ENCODE results near the gene R3HDM2. TPM values are rescaled to one million over a fixed set of nuclear protein-coding genes. Genes with fewer than 3 reads are reported as not detected.
A peak's percentile ranks its signal among the peaks of the same experiment; 100 is the strongest.

The R3HDM2 gene
- total and polyA plus RNA-seq, 2 donors from 2014 or later, result 16.5 to 67.3 TPM

- H3K9me3 ChIP-seq (ENCODE audit: control insufficient read depth in 2 of 3, insufficient read depth in 1 of 3, low read length in 3 of 3), result no peaks in the 10 kb centered on the region
- H3K9ac ChIP-seq (ENCODE audit: low read length in 3 of 3), result no peak overlapping the region
- FAIRE-seq (no peak), DNase-seq (peak in 1 of 5 donors; percentile 46)
- intact Hi-C loops (cut with DNase I), result no loop called here
- no peak overlapping the region for H3K27ac ChIP-seq (ENCODE audit: low read depth in 2 of 2, low read length in 2 of 2)
- H3K4me3 ChIP-seq (ENCODE audit: low read length in 3 of 3), result no peak overlapping the region
- no peak for TF ChIP-seq CTCF (IDR thresholded peaks at IDR 0.05; ENCODE audit: borderline replicate concordance, extremely low read depth, insufficient read depth)
- peaks cover 0 to 12% (median 8%) of the 10 kb centered on the region in 3 donors for H3K4me1 ChIP-seq (ENCODE audit: control insufficient read depth in 2 of 3, insufficient read depth in 2 of 3, low read depth in 1 of 3, low read length in 3 of 3)
- peaks cover 0 to 2% (median 0%) of the 10 kb centered on the region in 3 donors for H3K36me3 ChIP-seq (ENCODE audit: control insufficient read depth in 2 of 3, insufficient read depth in 3 of 3, low read length in 3 of 3)
- peaks cover 24% of the 10 kb centered on the region for H3K27me3 ChIP-seq (ENCODE audit: control insufficient read depth, insufficient read depth, low read length)
Measured at GRCh38 chr12:57212701-57213057, 218.2 kb downstream of the R3HDM2 start.

GRCh38 chr12:57211791-57212700 is 218.8 kb downstream of the R3HDM2 start:
- no peak overlapping the region for H3K27ac ChIP-seq (ENCODE audit: low read depth in 2 of 2, low read length in 2 of 2)

GRCh38 chr12:57210926-57211692 is 219.7 kb downstream of the R3HDM2 start:
- peak in 4 of 5 donors; percentile 37 to 64 (median 50) for DNase-seq
- FAIRE-seq, result no peak
- Histone ChIP-seq H3K27ac (ENCODE audit: low read depth in 2 of 2, low read length in 2 of 2) (no peak overlapping the region), H3K4me3 (ENCODE audit: low read length in 3 of 3) (no peak overlapping the region), H3K9me3 (ENCODE audit: control insufficient read depth in 2 of 3, insufficient read depth in 1 of 3, low read length in 3 of 3) (no peaks in the 10 kb centered on the region), H3K9ac (ENCODE audit: low read length in 3 of 3) (no peak overlapping the region), H3K4me1 (ENCODE audit: control insufficient read depth in 2 of 3, insufficient read depth in 2 of 3, low read depth in 1 of 3, low read length in 3 of 3) (peaks cover 0 to 8% (median 4%) of the 10 kb centered on the region in 3 donors), H3K36me3 (ENCODE audit: control insufficient read depth in 2 of 3, insufficient read depth in 3 of 3, low read length in 3 of 3) (peaks cover 0 to 5% (median 2%) of the 10 kb centered on the region in 3 donors), H3K27me3 (ENCODE audit: control insufficient read depth, insufficient read depth, low read length) (peaks cover 18% of the 10 kb centered on the region)
- no peak for TF ChIP-seq CTCF (IDR thresholded peaks at IDR 0.05; ENCODE audit: borderline replicate concordance, extremely low read depth, insufficient read depth)
- intact Hi-C loops (cut with DNase I), result no loop called here

More at GRCh38 chr12:57211791-57212700, 218.8 kb downstream of the R3HDM2 start:
- Histone ChIP-seq H3K27me3 (ENCODE audit: control insufficient read depth, insufficient read depth, low read length) (peaks cover 18% of the 10 kb centered on the region), H3K4me1 (ENCODE audit: control insufficient read depth in 2 of 3, insufficient read depth in 2 of 3, low read depth in 1 of 3, low read length in 3 of 3) (peaks cover 0 to 8% (median 5%) of the 10 kb centered on the region in 3 donors), H3K9me3 (ENCODE audit: control insufficient read depth in 2 of 3, insufficient read depth in 1 of 3, low read length in 3 of 3) (no peaks in the 10 kb centered on the region), H3K4me3 (ENCODE audit: low read length in 3 of 3) (no peak overlapping the region), H3K36me3 (ENCODE audit: control insufficient read depth in 2 of 3, insufficient read depth in 3 of 3, low read length in 3 of 3) (peaks cover 0 to 2% (median 0%) of the 10 kb centered on the region in 3 donors), H3K9ac (ENCODE audit: low read length in 3 of 3) (no peak overlapping the region)
- intact Hi-C loops (cut with DNase I), result no loop called here
- FAIRE-seq (no peak), DNase-seq (no peak)
- TF ChIP-seq CTCF (IDR thresholded peaks at IDR 0.05; ENCODE audit: borderline replicate concordance, extremely low read depth, insufficient read depth), result no peak
